ENCODE measurements around the gene CRYZL1.

- TF ChIP-seq CEBPB (IDR thresholded peaks at IDR 0.05; ENCODE audit: low read depth), result no peak
- no peak for TF ChIP-seq JUND (IDR thresholded peaks at IDR 0.05)
- TF ChIP-seq CTCF (IDR thresholded peaks at IDR 0.05 in 2 of 3, conservative IDR thresholded peaks at IDR 0.05 in 1 of 3; ENCODE audit: borderline replicate concordance in 1 of 3, insufficient read depth in 1 of 3, low read depth in 2 of 3, low read length in 2 of 3), result no peak
- no peak for TF ChIP-seq POLR2A (IDR thresholded peaks at IDR 0.05; ENCODE audit: borderline replicate concordance, extremely low read depth, insufficient read depth, insufficient read length)
- no peak for TF ChIP-seq EZH2 (IDR thresholded peaks at IDR 0.05)
- no peak for TF ChIP-seq MAX (IDR thresholded peaks at IDR 0.05)
- no peak for TF ChIP-seq EZH2phosphoT487 (IDR thresholded peaks at IDR 0.05; ENCODE audit: borderline replicate concordance)
- TF ChIP-seq YY1 (IDR thresholded peaks at IDR 0.05; ENCODE audit: extremely low read depth, insufficient replicate concordance, low read depth, low read length), result no peak
- TF ChIP-seq POLR2AphosphoS5 (IDR thresholded peaks at IDR 0.05; ENCODE audit: low read depth, low read length), result no peak
- no peak for TF ChIP-seq REST (IDR thresholded peaks at IDR 0.05; ENCODE audit: low read depth)
Observed at GRCh38 chr21:33622253-33622652, 19.3 kb downstream of the CRYZL1 start.

All from HCT116 (cell line).